AG09319 (cell line): ENCODE data around the gene BANF2.

Source experiments
- DNase-seq: peaks from one replicate; pipeline ENCODE4 v3.0.0-alpha.2; 2010; ENCODE audit warnings: low read depth; ENCODE audit errors: extremely low read depth
- TF ChIP-seq, protein P1 (sequence below): IDR thresholded peaks from 2 replicates; pipeline ENCODE4 v1.5.1; 2011; ENCODE audit warnings: low read depth, mild to moderate bottlenecking, inconsistent platforms, low read length, moderate library complexity

The BANF2 gene

DNA sequence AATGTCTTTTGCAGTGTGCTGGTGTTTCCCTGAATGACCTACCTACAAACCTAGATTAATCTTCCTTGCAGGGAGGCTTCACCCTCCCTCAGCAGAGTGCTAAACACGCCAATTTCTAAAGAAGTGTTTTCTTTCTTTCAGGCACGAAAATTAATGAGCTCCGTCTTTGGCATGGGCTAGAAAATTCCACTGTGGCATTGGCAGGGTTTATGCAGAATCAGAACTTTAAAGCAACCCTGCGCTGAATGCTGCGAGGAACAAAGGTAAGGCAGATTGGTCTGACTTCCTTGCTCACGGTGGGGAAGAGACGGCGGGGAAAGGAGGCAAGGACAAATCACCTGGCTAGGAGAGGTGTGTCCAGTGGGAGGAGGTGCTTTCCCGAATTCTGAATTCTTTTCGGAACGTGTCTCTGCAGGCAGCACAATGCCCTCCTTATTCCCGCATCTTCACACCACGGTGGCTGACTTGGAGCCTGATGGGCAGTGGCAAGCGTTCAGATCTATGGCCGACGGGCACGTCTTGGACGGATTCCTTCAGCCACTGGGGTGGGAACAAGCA is 6.2 kb upstream of the BANF2 start:
- DNase-seq = no peak

DNA sequence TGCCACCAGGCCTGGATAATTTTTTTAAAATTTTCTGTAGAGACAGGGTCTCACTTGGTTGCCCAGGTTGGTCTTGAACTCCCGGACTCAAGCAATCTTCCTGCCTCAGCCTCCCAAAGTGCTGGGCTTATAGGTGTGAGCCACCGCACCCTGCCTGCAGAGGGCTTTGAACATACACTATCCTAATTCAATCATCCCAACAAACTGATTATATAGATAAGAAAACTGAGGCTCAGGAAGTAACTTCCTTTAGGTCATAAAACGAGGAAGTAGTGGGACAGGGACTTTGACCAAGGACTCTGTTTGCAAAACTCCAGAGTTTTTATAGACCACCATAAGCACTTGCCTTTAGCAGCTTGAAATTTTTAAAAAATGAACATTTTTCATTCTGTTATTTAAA is 5.0 kb upstream of the BANF2 start:
- TF ChIP-seq, protein P1, sequence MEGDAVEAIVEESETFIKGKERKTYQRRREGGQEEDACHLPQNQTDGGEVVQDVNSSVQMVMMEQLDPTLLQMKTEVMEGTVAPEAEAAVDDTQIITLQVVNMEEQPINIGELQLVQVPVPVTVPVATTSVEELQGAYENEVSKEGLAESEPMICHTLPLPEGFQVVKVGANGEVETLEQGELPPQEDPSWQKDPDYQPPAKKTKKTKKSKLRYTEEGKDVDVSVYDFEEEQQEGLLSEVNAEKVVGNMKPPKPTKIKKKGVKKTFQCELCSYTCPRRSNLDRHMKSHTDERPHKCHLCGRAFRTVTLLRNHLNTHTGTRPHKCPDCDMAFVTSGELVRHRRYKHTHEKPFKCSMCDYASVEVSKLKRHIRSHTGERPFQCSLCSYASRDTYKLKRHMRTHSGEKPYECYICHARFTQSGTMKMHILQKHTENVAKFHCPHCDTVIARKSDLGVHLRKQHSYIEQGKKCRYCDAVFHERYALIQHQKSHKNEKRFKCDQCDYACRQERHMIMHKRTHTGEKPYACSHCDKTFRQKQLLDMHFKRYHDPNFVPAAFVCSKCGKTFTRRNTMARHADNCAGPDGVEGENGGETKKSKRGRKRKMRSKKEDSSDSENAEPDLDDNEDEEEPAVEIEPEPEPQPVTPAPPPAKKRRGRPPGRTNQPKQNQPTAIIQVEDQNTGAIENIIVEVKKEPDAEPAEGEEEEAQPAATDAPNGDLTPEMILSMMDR = no peak
- DNase-seq = no peak

More for the DNA sequence above, 6.2 kb upstream of the BANF2 start:
- TF ChIP-seq, protein P1 = no peak

GRCh38 chr20:17696287-17696686 is 3.5 kb upstream of the BANF2 start:
- TF ChIP-seq, protein P1 = no peak
- no peak for DNase-seq

GRCh38 chr20:17697171-17697570 is 2.6 kb upstream of the BANF2 start:
- DNase-seq = no peak
- TF ChIP-seq, protein P1 = no peak

DNA sequence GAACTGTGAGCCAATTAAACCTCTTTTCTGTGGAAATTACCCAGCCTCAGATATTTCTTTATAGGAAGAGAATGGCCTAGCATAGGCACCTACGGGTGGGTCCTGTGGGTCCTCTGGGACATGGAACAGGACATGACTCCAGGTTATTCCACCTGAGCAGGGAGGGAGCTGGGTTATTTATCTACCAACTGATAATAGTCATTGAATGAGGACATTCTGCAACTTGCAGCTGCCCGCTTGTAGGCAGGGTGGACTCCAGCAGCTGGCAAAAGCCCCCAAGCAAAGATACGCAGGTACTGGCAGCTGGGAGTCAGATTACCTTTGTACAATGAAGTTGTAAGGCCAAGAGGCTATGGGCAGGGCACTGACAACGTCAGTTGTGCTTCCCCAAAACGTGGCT is 1.4 kb upstream of the BANF2 start:
- no peak for DNase-seq
- TF ChIP-seq, protein P1 = no peak

DNA sequence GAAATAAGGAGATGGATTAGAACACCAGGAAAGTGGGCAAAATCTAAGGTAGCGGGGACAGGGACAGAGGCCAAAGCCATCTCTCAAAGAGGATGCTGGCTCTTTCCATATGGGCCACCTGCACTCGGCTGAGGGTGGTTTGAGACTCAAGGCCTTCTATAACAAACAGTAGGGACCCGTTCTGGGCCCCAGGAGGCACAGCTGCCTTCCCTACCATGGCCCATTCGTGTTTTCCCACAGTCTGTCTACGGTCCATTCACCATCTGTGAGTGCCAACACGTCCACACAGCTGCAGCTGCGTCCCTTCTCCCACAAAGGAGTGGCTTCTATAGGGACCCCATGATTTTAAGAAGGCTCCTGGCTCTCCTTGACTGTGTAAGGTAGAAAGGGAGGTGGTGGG is 871 bp downstream of the BANF2 start:
- TF ChIP-seq, protein P1 = no peak

GRCh38 chr20:17701826-17702225 is 2.1 kb downstream of the BANF2 start:
- TF ChIP-seq, protein P1 = no peak
- DNase-seq = no peak

More for the DNA sequence above, 871 bp downstream of the BANF2 start:
- DNase-seq = no peak
